GM19025 (cell line): ENCODE measurements around the gene TUBGCP6.
A peak's percentile ranks its signal among the peaks of the same experiment; 100 is the strongest.
"Not testable (repeated sequence)": the region's sequence is repeated elsewhere in the genome, so short reads cannot be mapped to it uniquely, and the experiment has no call there.

Experiments
- ATAC-seq: cut with Tn5 transposase; IDR thresholded peaks from one replicate; pipeline ENCODE4 v1.9.1; 2021; ENCODE audit warnings: mild to moderate bottlenecking, low read depth, moderate library complexity; ENCODE audit not compliant: unreplicated experiment

Gene TUBGCP6

GRCh38 chr22:50278956-50279619 is 34.3 kb upstream of the TUBGCP6 start:
- no peak for ATAC-seq

GRCh38 chr22:50278461-50278860 is 33.6 kb upstream of the TUBGCP6 start:
- ATAC-seq, result no peak

- no peak for ATAC-seq
Measured at GRCh38 chr22:50277761-50278160, 32.9 kb upstream of the TUBGCP6 start.

GRCh38 chr22:50276143-50276542 is 31.3 kb upstream of the TUBGCP6 start:
- ATAC-seq, result peak; percentile 67

- ATAC-seq, result no peak
Measured at GRCh38 chr22:50275181-50276055, 30.6 kb upstream of the TUBGCP6 start.

- no peak for ATAC-seq
Measured at GRCh38 chr22:50274771-50275170, 29.9 kb upstream of the TUBGCP6 start.

GRCh38 chr22:50274311-50274710 is 29.5 kb upstream of the TUBGCP6 start:
- ATAC-seq, result no peak

GRCh38 chr22:50273781-50274180 is 29.0 kb upstream of the TUBGCP6 start:
- not testable (repeated sequence) for ATAC-seq

- not testable (repeated sequence) for ATAC-seq
Measured at GRCh38 chr22:50273352-50273751, 28.5 kb upstream of the TUBGCP6 start.

GRCh38 chr22:50272044-50272802 is 27.4 kb upstream of the TUBGCP6 start:
- no peak for ATAC-seq

GRCh38 chr22:50271519-50271970 is 26.7 kb upstream of the TUBGCP6 start:
- ATAC-seq, result no peak

- no peak for ATAC-seq
Measured at GRCh38 chr22:50270666-50271394, 26.0 kb upstream of the TUBGCP6 start.

- no peak for ATAC-seq
Measured at GRCh38 chr22:50269970-50270665, 25.3 kb upstream of the TUBGCP6 start, which contains the start of gene MAPK11. Gene MAPK11 (minus strand): TSS chr22:50270380. CDS start chr22:50270292, 88 bp downstream.

GRCh38 chr22:50269573-50269969 is 24.7 kb upstream of the TUBGCP6 start:
- no peak for ATAC-seq

- ATAC-seq, result no peak
Measured at GRCh38 chr22:50268655-50269113, 23.9 kb upstream of the TUBGCP6 start.

- ATAC-seq, result no peak
Measured at GRCh38 chr22:50267591-50268390, 23.0 kb upstream of the TUBGCP6 start.

GRCh38 chr22:50266994-50267393 is 22.2 kb upstream of the TUBGCP6 start:
- no peak for ATAC-seq

- no peak for ATAC-seq
Measured at GRCh38 chr22:50264946-50265669, 20.3 kb upstream of the TUBGCP6 start.
